ENCODE results near the gene SWI5.
A peak's percentile ranks its signal among the peaks of the same experiment; 100 is the strongest.

GRCh38 chr9:128243215-128244018 lies 32.7 kb upstream of the SWI5 start:
- TF ChIP-seq BHLHE40 (IDR thresholded peaks at IDR 0.05; ENCODE audit: low read length) (peak; percentile 56), ZNF436 (CRISPR knock-in tag; IDR thresholded peaks at IDR 0.05) (no peak), EZH2 (IDR thresholded peaks at IDR 0.05; ENCODE audit: borderline replicate concordance, low read depth, low read length) (no peak), SMAD3 (CRISPR knock-in tag; conservative IDR thresholded peaks at IDR 0.05) (no peak), STAT5B (CRISPR knock-in tag; IDR thresholded peaks at IDR 0.05) (no peak), SIN3A (IDR thresholded peaks at IDR 0.05; ENCODE audit: borderline replicate concordance in 2 of 2, control insufficient read depth in 1 of 2, low read depth in 2 of 2, low read length in 2 of 2) (no peak), ZBTB33 (CRISPR knock-in tag; IDR thresholded peaks at IDR 0.05) (no peak), NCOR1 (IDR thresholded peaks at IDR 0.05) (no peak), RBM39 (optimal IDR thresholded peaks at IDR 0.05; ENCODE audit: low read depth, low read length) (no peak), GTF3C2 (IDR thresholded peaks at IDR 0.05; ENCODE audit: borderline replicate concordance, extremely low read depth, insufficient read length) (no peak), SP1 (CRISPR knock-in tag; IDR thresholded peaks at IDR 0.05) (no peak), FOXM1 (IDR thresholded peaks at IDR 0.05; ENCODE audit: low read depth) (no peak), FOXM1 (CRISPR knock-in tag; IDR thresholded peaks at IDR 0.05; ENCODE audit: low read depth) (no peak), KAT8 (IDR thresholded peaks at IDR 0.05; ENCODE audit: low read depth) (no peak), ZNF280B (CRISPR knock-in tag; IDR thresholded peaks at IDR 0.05) (no peak)
